K562 (cell line): ENCODE data around the gene ZNF487. TPM values are rescaled to one million over a fixed set of nuclear protein-coding genes. Genes with fewer than 3 reads are reported as not detected.

Experiments
- ARID1B ChIP-seq: fragments of 450-650 bp; IDR thresholded peaks from 2 replicates; pipeline ENCODE4 v1.6.1; 2016; ENCODE audit warnings: antibody characterized with exemption, mild to moderate bottlenecking, inconsistent platforms
- BHLHE40 ChIP-seq: IDR thresholded peaks from 2 replicates; pipeline ENCODE4 v1.6.1; 2011; ENCODE audit warnings: low read length, improper control_type of control experiment
- BRD9 ChIP-seq: fragments of 450-650 bp; IDR thresholded peaks from 2 replicates; pipeline ENCODE4 v1.6.1; 2018; ENCODE audit warnings: low read depth; ENCODE audit not compliant: partially characterized antibody
- CREB1 ChIP-seq, 2 experiments: sonication (generic) in 1 of 2; formaldehyde crosslinking in 1 of 2; IDR thresholded peaks; 2 replicates each; pipeline versions ENCODE4 v1.6.1 to v1.8.0; 2012 to 2022; ENCODE audit warnings: inconsistent platforms in 1 of 2, mild to moderate bottlenecking in 1 of 2, missing genetic modification reagents in 1 of 2, moderate library complexity in 1 of 2
- DPF2 ChIP-seq: fragments of 450-650 bp; IDR thresholded peaks from 2 replicates; pipeline ENCODE4 v1.6.1; 2016
- E2F5 ChIP-seq: sonication (generic); formaldehyde crosslinking; IDR thresholded peaks from 2 replicates; pipeline ENCODE4 v1.8.0; 2022; ENCODE audit warnings: mild to moderate bottlenecking, missing genetic modification reagents
- FOXJ2 ChIP-seq: fragments of 200-800 bp; sonication (Bioruptor generic); IDR thresholded peaks from 2 replicates; pipeline ENCODE4 v1.6.1; 2016; ENCODE audit warnings: missing genetic modification characterization, missing compliant biosample characterization
- IRF9 ChIP-seq: fragments of 450-650 bp; IDR thresholded peaks from 2 replicates; pipeline ENCODE4 v1.6.1; 2016; ENCODE audit warnings: missing biosample characterization, missing genetic modification characterization
- KLF16 ChIP-seq: IDR thresholded peaks from 2 replicates; pipeline ENCODE4 v1.6.1; 2016; ENCODE audit warnings: antibody characterized with exemption
- MTA3 ChIP-seq: fragments of 450-650 bp; formaldehyde crosslinking; IDR thresholded peaks from 2 replicates; pipeline ENCODE4 v1.6.1; 2017; ENCODE audit warnings: mild to moderate bottlenecking, borderline replicate concordance
- NBN ChIP-seq: fragments of 450-650 bp; IDR thresholded peaks from 2 replicates; pipeline ENCODE4 v1.6.1; 2016; ENCODE audit warnings: low read depth, mild to moderate bottlenecking
- PML ChIP-seq: IDR thresholded peaks from 2 replicates; pipeline ENCODE4 v1.6.1; 2012; ENCODE audit warnings: low read length, inconsistent platforms
- POLR2B ChIP-seq: fragments of 450-650 bp; IDR thresholded peaks from 2 replicates; pipeline ENCODE4 v1.6.1; 2018; ENCODE audit warnings: low read depth; ENCODE audit not compliant: partially characterized antibody
- SUPT5H ChIP-seq: fragments of 450-650 bp; IDR thresholded peaks from 2 replicates; pipeline ENCODE4 v1.6.1; 2016
- TCF7 ChIP-seq: sonication (generic); IDR thresholded peaks from 2 replicates; pipeline ENCODE4 v1.6.1; 2016; ENCODE audit warnings: antibody characterized with exemption, borderline replicate concordance
- TEAD4 ChIP-seq, 2 experiments: sonication (generic) in 1 of 2; formaldehyde crosslinking in 1 of 2; IDR thresholded peaks; 2 replicates each; pipeline versions ENCODE4 v1.6.1 to v1.8.0; 2012 to 2022; ENCODE audit warnings: borderline replicate concordance in 1 of 2, inconsistent platforms in 1 of 2, low read length in 1 of 2, mild to moderate bottlenecking in 1 of 2, missing genetic modification reagents in 1 of 2
- THRAP3 ChIP-seq: fragments of 450-650 bp; IDR thresholded peaks from 2 replicates; pipeline ENCODE4 v1.6.1; 2016; ENCODE audit warnings: mild to moderate bottlenecking, inconsistent platforms, borderline replicate concordance
- ZNF316 ChIP-seq: fragments of 450-650 bp; IDR thresholded peaks from 2 replicates; pipeline ENCODE4 v1.6.1; 2016
- ZNF395 ChIP-seq: fragments of 200-800 bp; sonication (Bioruptor generic); IDR thresholded peaks from 2 replicates; pipeline ENCODE4 v1.6.1; 2017; ENCODE audit warnings: missing genetic modification characterization, missing compliant biosample characterization
- ZNF75A ChIP-seq: fragments of 450-650 bp; formaldehyde crosslinking; IDR thresholded peaks from 2 replicates; pipeline ENCODE4 v1.4.0; 2020; ENCODE audit warnings: mild to moderate bottlenecking
- polyA plus RNA-seq, 8 experiments: library from polyadenylated mRNA; depleted of rRNA in 4 of 8; stranded (reverse) in 5 of 8; unstranded in 3 of 8; fragments of >200 nt; fragmentation: Nextera tagmentation in 2 of 8; fragmentation: Illumina TruSeq in 1 of 8; extraction: Ambion mirVana in 2 of 8; extraction: Trizol in 1 of 8; gene quantifications; 2 replicates each; pipeline versions ENCODE4 v1.2.1 to v1.2.3, GENCODE V29; 2011 to 2014; ENCODE audit warnings: inconsistent platforms in 1 of 8, missing spikeins in 1 of 8
- total RNA-seq, 7 experiments: library from RNA; depleted of rRNA in 6 of 7; stranded (reverse); fragments of >200 nt in 6 of 7; fragmentation: Illumina TruSeq in 2 of 7; extraction: Trizol in 2 of 7; gene quantifications; 2 replicates each; pipeline versions ENCODE4 v1.2.1 to v1.2.3, GENCODE V29; 2011 to 2021; ENCODE audit warnings: low replicate concordance in 1 of 7
- TF ChIP-seq, protein P1 (sequence below): fragments of 450-650 bp; IDR thresholded peaks from 2 replicates; pipeline ENCODE4 v1.6.1; 2016; ENCODE audit warnings: antibody characterized with exemption
- TF ChIP-seq, protein P2 (sequence below): IDR thresholded peaks from 2 replicates; pipeline ENCODE4 v1.6.1; 2012; ENCODE audit warnings: low read depth, low read length, improper control_type of control experiment, borderline replicate concordance

The ZNF487 gene
- total and polyA plus RNA-seq, 9 of the 15 experiments (the other 6 are each of a cell fraction or from before 2014, with no cell fraction given), result 1.9 to 6.5 (median 4.2) TPM

DNA sequence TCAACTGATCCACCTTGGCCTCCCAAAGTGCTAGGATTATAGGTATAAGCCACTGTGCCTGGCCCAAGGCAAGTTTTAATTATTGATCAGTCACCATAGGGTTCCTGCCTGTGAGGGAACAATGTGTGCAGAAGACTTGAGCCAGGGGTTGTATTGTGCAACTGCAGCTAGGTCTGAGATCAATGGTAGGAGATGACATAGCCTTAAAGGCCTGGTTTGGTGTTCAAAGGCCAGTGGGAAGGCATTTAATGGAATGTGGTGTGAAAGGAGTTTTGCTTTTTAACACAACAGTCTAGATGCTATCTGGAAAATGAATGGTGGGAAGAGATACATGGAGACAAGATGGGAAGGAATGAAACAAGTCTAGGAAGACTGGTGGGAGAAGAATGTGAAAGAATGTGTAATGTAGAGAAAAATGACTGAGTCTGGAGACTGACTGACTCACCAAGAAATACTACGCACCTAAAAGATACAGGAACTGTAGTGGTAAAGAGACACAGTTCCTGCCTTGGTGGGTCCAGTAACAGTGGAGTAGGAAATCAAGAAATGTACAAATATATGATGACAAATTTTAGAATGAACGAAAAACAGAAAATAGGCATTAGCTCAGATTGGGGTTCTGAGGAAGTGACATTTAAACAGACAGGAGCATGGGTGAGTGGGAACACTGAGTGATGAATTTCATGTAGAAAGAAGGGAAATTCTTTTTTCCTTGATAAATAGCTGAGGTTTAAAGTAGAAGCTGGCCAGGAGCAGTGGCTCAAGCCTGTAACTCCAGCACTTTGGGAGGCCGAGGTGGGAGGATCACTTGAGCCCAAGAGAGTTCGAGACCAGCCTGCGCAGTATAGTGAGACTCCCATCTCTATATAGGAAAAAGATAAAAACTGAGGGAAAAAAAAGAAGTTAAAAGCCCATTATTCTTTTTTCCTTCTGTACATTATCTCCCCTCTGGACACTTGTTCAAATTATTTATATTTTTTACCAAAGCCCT is 37.3 kb upstream of the ZNF487 start (continued):
- TF ChIP-seq MTA3 (no peak), ARID1B (peak; percentile 41; the same call in 1 of the 2 replicates), ZNF75A (no peak), KLF16 (no peak), TCF7 (no peak), POLR2B (peak; percentile 40), ZNF316 (no peak), BHLHE40 (no peak), IRF9 (tag) (peak; percentile 73), E2F5 (CRISPR knock-in tag) (no peak), FOXJ2 (tag) (no peak), ZNF395 (CRISPR knock-in tag) (no peak), SUPT5H (peak; percentile 64), CREB1 (IDR thresholded peaks at IDR 0.05) (no peak), CREB1 (CRISPR knock-in tag; IDR thresholded peaks at IDR 0.05) (no peak), TEAD4 (IDR thresholded peaks at IDR 0.05; ENCODE audit: low read length) (peak; percentile 28; the same call in 1 of the 2 replicates), TEAD4 (CRISPR knock-in tag; IDR thresholded peaks at IDR 0.05; ENCODE audit: borderline replicate concordance) (no peak), THRAP3 (0 out of 2 replicates have a peak, but pooled peaks have one; percentile 40), PML (peak; percentile 49; the same call in 1 of the 2 replicates), NBN (0 out of 2 replicates have a peak, but pooled peaks have one; percentile 62), BRD9 (no peak), DPF2 (peak; percentile 64)
- TF ChIP-seq, protein P1, sequence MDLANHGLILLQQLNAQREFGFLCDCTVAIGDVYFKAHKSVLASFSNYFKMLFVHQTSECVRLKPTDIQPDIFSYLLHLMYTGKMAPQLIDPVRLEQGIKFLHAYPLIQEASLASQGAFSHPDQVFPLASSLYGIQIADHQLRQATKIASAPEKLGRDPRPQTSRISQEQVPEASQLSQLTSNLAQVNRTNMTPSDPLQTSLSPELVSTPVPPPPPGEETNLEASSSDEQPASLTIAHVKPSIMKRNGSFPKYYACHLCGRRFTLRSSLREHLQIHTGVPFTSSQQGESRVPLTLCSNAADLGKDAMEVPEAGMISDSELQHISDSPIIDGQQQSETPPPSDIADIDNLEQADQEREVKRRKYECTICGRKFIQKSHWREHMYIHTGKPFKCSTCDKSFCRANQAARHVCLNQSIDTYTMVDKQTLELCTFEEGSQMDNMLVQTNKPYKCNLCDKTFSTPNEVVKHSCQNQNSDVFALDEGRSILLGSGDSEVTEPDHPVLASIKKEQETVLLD, result peak; percentile 47; the same call in 1 of the 2 replicates
- TF ChIP-seq, protein P2, sequence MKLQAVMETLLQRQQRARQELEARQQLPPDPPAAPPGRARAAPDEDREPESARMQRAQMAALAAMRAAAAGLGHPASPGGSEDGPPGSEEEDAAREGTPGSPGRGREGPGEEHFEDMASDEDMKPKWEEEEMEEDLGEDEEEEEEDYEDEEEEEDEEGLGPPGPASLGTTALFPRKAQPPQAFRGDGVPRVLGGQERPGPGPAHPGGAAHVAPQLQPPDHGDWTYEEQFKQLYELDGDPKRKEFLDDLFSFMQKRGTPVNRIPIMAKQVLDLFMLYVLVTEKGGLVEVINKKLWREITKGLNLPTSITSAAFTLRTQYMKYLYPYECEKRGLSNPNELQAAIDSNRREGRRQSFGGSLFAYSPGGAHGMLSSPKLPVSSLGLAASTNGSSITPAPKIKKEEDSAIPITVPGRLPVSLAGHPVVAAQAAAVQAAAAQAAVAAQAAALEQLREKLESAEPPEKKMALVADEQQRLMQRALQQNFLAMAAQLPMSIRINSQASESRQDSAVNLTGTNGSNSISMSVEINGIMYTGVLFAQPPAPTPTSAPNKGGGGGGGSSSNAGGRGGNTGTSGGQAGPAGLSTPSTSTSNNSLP, result 0 out of 2 replicates have a peak, but pooled peaks have one; percentile 1
